KMS-11 (cell line): ENCODE results near the gene DOC2A.

ENCODE experiments used
- H2AFZ ChIP-seq: fragments of 200-600 bp; sonication (generic); 2 replicates; pipeline ENCODE4 v1.6.1; 2016; ENCODE audit warnings: antibody characterized with exemption, mixed run types, low read depth
- H3K27ac ChIP-seq: fragments of 200-600 bp; sonication (generic); 2 replicates; pipeline ENCODE4 v1.6.1; 2016; ENCODE audit warnings: mild to moderate bottlenecking, mixed run types
- H3K27me3 ChIP-seq: fragments of 200-600 bp; sonication (generic); 2 replicates; pipeline ENCODE4 v1.6.1; 2017; ENCODE audit warnings: mild to moderate bottlenecking, low read depth, mixed run types, moderate library complexity; ENCODE audit not compliant: insufficient read depth
- H3K36me3 ChIP-seq: fragments of 200-600 bp; sonication (generic); 2 replicates; pipeline ENCODE4 v1.6.1; 2017; ENCODE audit warnings: mild to moderate bottlenecking, mixed run types; ENCODE audit not compliant: insufficient read depth
- H3K4me1 ChIP-seq: fragments of 200-600 bp; sonication (generic); 2 replicates; pipeline ENCODE4 v1.6.1; 2016; ENCODE audit warnings: mild to moderate bottlenecking, low read depth, mixed run types; ENCODE audit not compliant: poor library complexity, severe bottlenecking
- H3K4me2 ChIP-seq: fragments of 200-600 bp; sonication (generic); 2 replicates; pipeline ENCODE4 v1.7.0; 2016; ENCODE audit warnings: mild to moderate bottlenecking, mixed run types
- H3K4me3 ChIP-seq: fragments of 200-600 bp; sonication (generic); IDR thresholded peaks from 2 replicates; pipeline ENCODE4 v1.6.1; 2017; ENCODE audit warnings: low read depth, low read length, mixed read lengths; ENCODE audit not compliant: insufficient read depth
- H3K79me2 ChIP-seq: fragments of 200-600 bp; sonication (generic); 2 replicates; pipeline ENCODE4 v1.6.1; 2016; ENCODE audit warnings: low read depth, mixed run types; ENCODE audit not compliant: insufficient read depth
- H3K9ac ChIP-seq: fragments of 200-600 bp; sonication (generic); 2 replicates; pipeline ENCODE4 v1.6.1; 2016; ENCODE audit warnings: mild to moderate bottlenecking, mixed run types
- H4K20me1 ChIP-seq: fragments of 200-600 bp; sonication (generic); 2 replicates; pipeline ENCODE4 v1.6.1; 2016; ENCODE audit warnings: mild to moderate bottlenecking, mixed run types; ENCODE audit not compliant: insufficient read depth
- CTCF ChIP-seq: fragments of 200-600 bp; sonication (generic); conservative IDR thresholded peaks from 2 replicates; pipeline ENCODE4 v1.6.1; 2017; ENCODE audit warnings: low read depth, mild to moderate bottlenecking, antibody characterized with exemption, low read length, moderate library complexity, mixed read lengths

Gene DOC2A

GRCh38 chr16:30033270-30033669, 22.4 kb upstream of the DOC2A start:
- no peak overlapping the region for H3K4me3 ChIP-seq
- no peak overlapping the region for H3K9ac ChIP-seq
- H3K4me2 ChIP-seq: no peak overlapping the region
- no peak overlapping the region for H2AFZ ChIP-seq
- no peaks in the 10 kb centered on the region for H3K36me3 ChIP-seq
- H3K27me3 ChIP-seq: peaks cover 51% of the 10 kb centered on the region
- no peak for TF ChIP-seq CTCF
- H3K27ac ChIP-seq: no peak overlapping the region
- H3K79me2 ChIP-seq: no peaks in the 10 kb centered on the region
- peaks cover 3% of the 10 kb centered on the region for H3K4me1 ChIP-seq
- H4K20me1 ChIP-seq: no peaks in the 10 kb centered on the region

GRCh38 chr16:30032083-30032819, 21.4 kb upstream of the DOC2A start:
- no peak overlapping the region for H3K9ac ChIP-seq
- peaks cover 61% of the 10 kb centered on the region for H3K27me3 ChIP-seq
- H3K4me2 ChIP-seq: no peak overlapping the region
- no peaks in the 10 kb centered on the region for H3K36me3 ChIP-seq
- H3K4me3 ChIP-seq: no peak overlapping the region
- peak; percentile 98 for TF ChIP-seq CTCF
- no peak overlapping the region for H3K27ac ChIP-seq
- H4K20me1 ChIP-seq: no peaks in the 10 kb centered on the region
- H2AFZ ChIP-seq: no peak overlapping the region
- no peaks in the 10 kb centered on the region for H3K79me2 ChIP-seq
- peaks cover 3% of the 10 kb centered on the region for H3K4me1 ChIP-seq

DNA sequence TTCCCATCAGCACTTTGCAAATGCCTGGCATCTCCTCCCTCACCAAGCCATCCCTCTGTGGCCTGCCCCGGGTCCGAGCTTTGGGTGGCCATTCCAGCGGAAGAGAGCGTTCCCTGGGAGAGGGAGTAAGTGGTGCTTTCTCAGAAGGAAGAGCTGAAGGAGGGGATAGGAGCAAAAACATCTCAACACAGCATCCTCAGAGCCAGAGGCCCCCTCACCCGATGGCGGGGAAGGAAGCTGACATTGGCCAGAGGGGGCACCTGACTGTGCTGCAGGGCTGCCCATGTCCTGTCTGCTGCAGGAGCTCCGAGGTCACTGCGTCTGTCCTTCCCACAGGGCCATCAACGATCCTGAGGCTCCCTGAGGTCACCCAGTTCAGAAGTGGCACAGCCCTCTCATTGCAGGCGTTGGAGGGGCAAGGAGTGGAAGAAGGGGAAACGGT, 20.7 kb upstream of the DOC2A start:
- no peak overlapping the region for H3K27ac ChIP-seq
- no peaks in the 10 kb centered on the region for H4K20me1 ChIP-seq
- peaks cover 68% of the 10 kb centered on the region for H3K27me3 ChIP-seq
- H2AFZ ChIP-seq: no peak overlapping the region
- no peaks in the 10 kb centered on the region for H3K36me3 ChIP-seq
- no peak overlapping the region for H3K4me3 ChIP-seq
- no peak overlapping the region for H3K4me2 ChIP-seq
- peaks cover 3% of the 10 kb centered on the region for H3K4me1 ChIP-seq
- H3K79me2 ChIP-seq: no peaks in the 10 kb centered on the region
- TF ChIP-seq CTCF: no peak
- H3K9ac ChIP-seq: no peak overlapping the region

DNA sequence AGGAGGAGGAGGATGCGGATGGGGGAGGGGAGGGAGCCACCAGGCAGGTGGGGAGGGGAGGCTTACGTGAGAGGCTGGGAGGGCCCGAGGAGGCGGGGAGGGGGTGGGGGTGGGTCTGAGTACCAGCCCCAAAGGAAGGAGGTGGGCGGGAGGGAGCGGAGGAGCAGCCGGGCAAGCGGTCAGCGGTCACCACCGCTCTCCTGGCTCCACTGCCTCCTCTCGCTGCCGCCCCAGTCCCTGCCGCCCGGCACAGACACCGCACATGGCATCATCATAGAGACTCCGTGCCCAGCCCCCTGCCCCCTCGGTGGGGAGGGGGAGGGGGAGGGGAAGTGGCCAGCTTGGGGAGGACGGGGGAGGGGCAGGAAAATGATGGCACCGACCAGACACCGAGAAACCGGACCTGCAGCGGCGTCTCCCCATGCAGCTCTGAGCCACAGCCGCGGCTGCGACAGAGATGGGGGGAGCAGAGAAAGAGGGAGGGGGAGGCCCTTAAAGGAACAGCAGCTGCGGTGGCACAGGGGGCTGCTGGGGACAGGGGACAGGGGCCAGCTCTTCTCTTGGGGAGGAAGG, 20.1 kb upstream of the DOC2A start, which contains the start of gene TLCD3B:
TLCD3B (minus strand) TSS at position 431 of the 573 bp plus-strand sequence. CDS start 744 bp downstream, outside the sequence.
- Histone ChIP-seq H2AFZ (no peak within 1 kb of the TSS), H3K36me3 (no peaks in the 10 kb centered on the region), H3K4me3 (no peak within 1 kb of the TSS), H3K4me1 (peaks cover 3% of the 10 kb centered on the region), H3K27me3 (peaks cover 72% of the 10 kb centered on the region), H3K4me2 (no peak within 1 kb of the TSS), H4K20me1 (no peaks in the 10 kb centered on the region), H3K27ac (no peak within 1 kb of the TSS), H3K79me2 (no peaks in the 10 kb centered on the region), H3K9ac (no peak within 1 kb of the TSS)
- TF ChIP-seq CTCF: no peak
